ENCODE measurements around the gene TANGO6. TPM values are rescaled to one million over a fixed set of nuclear protein-coding genes. Genes with fewer than 3 reads are reported as not detected.

TANGO6 gene
- total and polyA plus RNA-seq, 10 of the 15 experiments (the other 5 are each of a cell fraction or from before 2014, with no cell fraction given) = 1.1 to 20.6 (median 11.0) TPM

- Histone ChIP-seq H3K9ac (ENCODE audit: control insufficient read depth, insufficient read depth, low read length) (no peak overlapping the region), H3K9me3 (replicated peaks; ENCODE audit: control insufficient read depth, insufficient read depth, low read length) (no peaks in the 10 kb centered on the region), H3K36me3 (ENCODE audit: control insufficient read depth in 2 of 2, insufficient read depth in 2 of 2, low read length in 1 of 2) (no peaks in the 10 kb centered on the region; a peak in 1 of 4 replicates), H2AFZ (ENCODE audit: control insufficient read depth, low read depth, low read length) (no peak overlapping the region), H3K79me2 (ENCODE audit: control insufficient read depth, insufficient read depth, low read length) (peaks cover 50% of the 10 kb centered on the region), H3K4me2 (ENCODE audit: control insufficient read depth, insufficient read depth) (no peak overlapping the region), H3K27me3 (replicated peaks in 1 of 2; ENCODE audit: control insufficient read depth in 2 of 2, insufficient read depth in 2 of 2, low read length in 1 of 2) (no peaks in the 10 kb centered on the region), H3K27ac (ENCODE audit: control insufficient read depth, insufficient read depth) (no peak overlapping the region), H4K20me1 (ENCODE audit: control insufficient read depth, insufficient read depth) (no peaks in the 10 kb centered on the region), H3K4me1 (ENCODE audit: control insufficient read depth, insufficient read depth, low read length) (no peaks in the 10 kb centered on the region; the same call in 1 of the 2 replicates), H3K4me3 (no peak overlapping the region)
- 93% methylated on average over 12 of the region's 12 CpGs for WGBS (ENCODE audit: insufficient coverage, insufficient replicate concordance, low lambda C conversion rate, missing lambda C conversion rate)
- SMC1A ChIA-PET (ENCODE audit: uncharacterized antibody, unreplicated experiment) = interaction anchor here (0.8 to 1.2 kb wide), 3 partner anchors 14 to 618 kb away, joined by 3 read pairs; no protein-coding TSS in a partner anchor
- no TSS peak for BruUV-seq (replicated peaks)
- TF ChIP-seq KAT2A (conservative IDR thresholded peaks at IDR 0.05; ENCODE audit: control insufficient read depth, low read depth, low read length) = no peak
- TF ChIP-seq ZNF24 (IDR thresholded peaks at IDR 0.05) = no peak
- no peak for TF ChIP-seq JUND (IDR thresholded peaks at IDR 0.05; ENCODE audit: low read depth, low read length)
- TF ChIP-seq CREB1 (IDR thresholded peaks at IDR 0.05; ENCODE audit: low read depth) = no peak
- TF ChIP-seq TCF7 (IDR thresholded peaks at IDR 0.05; ENCODE audit: borderline replicate concordance) = no peak
- TF ChIP-seq, protein P1, sequence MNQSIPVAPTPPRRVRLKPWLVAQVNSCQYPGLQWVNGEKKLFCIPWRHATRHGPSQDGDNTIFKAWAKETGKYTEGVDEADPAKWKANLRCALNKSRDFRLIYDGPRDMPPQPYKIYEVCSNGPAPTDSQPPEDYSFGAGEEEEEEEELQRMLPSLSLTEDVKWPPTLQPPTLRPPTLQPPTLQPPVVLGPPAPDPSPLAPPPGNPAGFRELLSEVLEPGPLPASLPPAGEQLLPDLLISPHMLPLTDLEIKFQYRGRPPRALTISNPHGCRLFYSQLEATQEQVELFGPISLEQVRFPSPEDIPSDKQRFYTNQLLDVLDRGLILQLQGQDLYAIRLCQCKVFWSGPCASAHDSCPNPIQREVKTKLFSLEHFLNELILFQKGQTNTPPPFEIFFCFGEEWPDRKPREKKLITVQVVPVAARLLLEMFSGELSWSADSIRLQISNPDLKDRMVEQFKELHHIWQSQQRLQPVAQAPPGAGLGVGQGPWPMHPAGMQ (IDR thresholded peaks at IDR 0.05; ENCODE audit: borderline replicate concordance) = no peak
- TF ChIP-seq NFXL1 (IDR thresholded peaks at IDR 0.05; ENCODE audit: borderline replicate concordance) = no peak
- no peak for TF ChIP-seq SUZ12 (IDR thresholded peaks at IDR 0.05; ENCODE audit: unreplicated experiment)
- TF ChIP-seq YBX1 (IDR thresholded peaks at IDR 0.05) = no peak
- TF ChIP-seq POLR2A (IDR thresholded peaks at IDR 0.05; ENCODE audit: low read depth, low read length) = no peak
- no peak for TF ChIP-seq MTA2 (IDR thresholded peaks at IDR 0.05; ENCODE audit: low read depth)
- TF ChIP-seq HDAC2 (IDR thresholded peaks at IDR 0.05) = no peak
- no peak for TF ChIP-seq ZNF207 (IDR thresholded peaks at IDR 0.05; ENCODE audit: borderline replicate concordance)
- no peak for TF ChIP-seq NFYB (IDR thresholded peaks at IDR 0.05; ENCODE audit: insufficient read depth, low read depth, low read length)
- TF ChIP-seq, protein P2, sequence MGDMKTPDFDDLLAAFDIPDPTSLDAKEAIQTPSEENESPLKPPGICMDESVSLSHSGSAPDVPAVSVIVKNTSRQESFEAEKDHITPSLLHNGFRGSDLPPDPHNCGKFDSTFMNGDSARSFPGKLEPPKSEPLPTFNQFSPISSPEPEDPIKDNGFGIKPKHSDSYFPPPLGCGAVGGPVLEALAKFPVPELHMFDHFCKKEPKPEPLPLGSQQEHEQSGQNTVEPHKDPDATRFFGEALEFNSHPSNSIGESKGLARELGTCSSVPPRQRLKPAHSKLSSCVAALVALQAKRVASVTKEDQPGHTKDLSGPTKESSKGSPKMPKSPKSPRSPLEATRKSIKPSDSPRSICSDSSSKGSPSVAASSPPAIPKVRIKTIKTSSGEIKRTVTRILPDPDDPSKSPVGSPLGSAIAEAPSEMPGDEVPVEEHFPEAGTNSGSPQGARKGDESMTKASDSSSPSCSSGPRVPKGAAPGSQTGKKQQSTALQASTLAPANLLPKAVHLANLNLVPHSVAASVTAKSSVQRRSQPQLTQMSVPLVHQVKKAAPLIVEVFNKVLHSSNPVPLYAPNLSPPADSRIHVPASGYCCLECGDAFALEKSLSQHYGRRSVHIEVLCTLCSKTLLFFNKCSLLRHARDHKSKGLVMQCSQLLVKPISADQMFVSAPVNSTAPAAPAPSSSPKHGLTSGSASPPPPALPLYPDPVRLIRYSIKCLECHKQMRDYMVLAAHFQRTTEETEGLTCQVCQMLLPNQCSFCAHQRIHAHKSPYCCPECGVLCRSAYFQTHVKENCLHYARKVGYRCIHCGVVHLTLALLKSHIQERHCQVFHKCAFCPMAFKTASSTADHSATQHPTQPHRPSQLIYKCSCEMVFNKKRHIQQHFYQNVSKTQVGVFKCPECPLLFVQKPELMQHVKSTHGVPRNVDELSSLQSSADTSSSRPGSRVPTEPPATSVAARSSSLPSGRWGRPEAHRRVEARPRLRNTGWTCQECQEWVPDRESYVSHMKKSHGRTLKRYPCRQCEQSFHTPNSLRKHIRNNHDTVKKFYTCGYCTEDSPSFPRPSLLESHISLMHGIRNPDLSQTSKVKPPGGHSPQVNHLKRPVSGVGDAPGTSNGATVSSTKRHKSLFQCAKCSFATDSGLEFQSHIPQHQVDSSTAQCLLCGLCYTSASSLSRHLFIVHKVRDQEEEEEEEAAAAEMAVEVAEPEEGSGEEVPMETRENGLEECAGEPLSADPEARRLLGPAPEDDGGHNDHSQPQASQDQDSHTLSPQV (IDR thresholded peaks at IDR 0.05) = no peak
- TF ChIP-seq TCF12 (IDR thresholded peaks at IDR 0.05; ENCODE audit: low read depth, low read length) = no peak
- no peak for TF ChIP-seq PRDM15 (CRISPR knock-in tag; IDR thresholded peaks at IDR 0.05)
- no peak for ATAC-seq
- FAIRE-seq = no peak
- no peak for DNase-seq (ENCODE audit: low read depth, low spot score)
- RAD21 ChIA-PET (ENCODE audit: unreplicated experiment) = interaction anchor here (1.2 kb wide), 1 partner anchor 276 kb away, joined by 3 read pairs; no protein-coding TSS in a partner anchor
- in situ Hi-C loops (cut with MboI) (no loop called here), intact Hi-C loops (cut with micrococcal nuclease; ENCODE audit: unreplicated experiment) (no loop called here)
- CTCF ChIA-PET = interaction anchor here (1.2 to 3.0 kb wide), 2 partner anchors 13 to 15 kb away, joined by 3 to 17 read pairs; no protein-coding TSS in a partner anchor
- POLR2A ChIA-PET = interaction anchor here (1.2 kb wide), 1 partner anchor 122 kb away, joined by 3 read pairs; no protein-coding TSS in a partner anchor
Observed at GRCh38 chr16:69127966-69128510, 284.7 kb downstream of the TANGO6 start.
